Liver (tissue), 9 donors: ENCODE measurements around the gene SRGAP3. TPM values are rescaled to one million over a fixed set of nuclear protein-coding genes. Genes with fewer than 3 reads are reported as not detected.

Source experiments
- DNase-seq: peaks from one replicate; pipeline ENCODE4 v3.0.0-alpha.2; 2017; ENCODE audit warnings: low spot score
- H3K27ac ChIP-seq, 2 donors: one replicate each; pipeline ENCODE4 v1.7.0; 2013; ENCODE audit warnings: inconsistent platforms in 2 of 2, low read length in 2 of 2, control low read depth in 1 of 2, low read depth in 1 of 2, mild to moderate bottlenecking in 1 of 2
- H3K27me3 ChIP-seq, 4 donors: one replicate each; pipeline versions ENCODE4 v1.6.1 to v1.7.0; 2013; ENCODE audit warnings: low read length in 3 of 4, inconsistent platforms in 1 of 4, mild to moderate bottlenecking in 1 of 4, moderate library complexity in 1 of 4; ENCODE audit not compliant: control insufficient read depth in 4 of 4, insufficient read depth in 4 of 4
- H3K36me3 ChIP-seq, 4 donors: one replicate each; pipeline versions ENCODE4 v1.6.1 to v1.7.0; 2013; ENCODE audit warnings: low read length in 3 of 4, mild to moderate bottlenecking in 3 of 4, low read depth in 1 of 4, moderate library complexity in 1 of 4; ENCODE audit not compliant: control insufficient read depth in 4 of 4, insufficient read depth in 3 of 4
- H3K4me1 ChIP-seq, 4 donors: one replicate each; pipeline versions ENCODE4 v1.6.1 to v1.7.0; 2013; ENCODE audit warnings: low read length in 3 of 4, mild to moderate bottlenecking in 3 of 4, moderate library complexity in 1 of 4; ENCODE audit not compliant: control insufficient read depth in 4 of 4, insufficient read depth in 4 of 4
- H3K4me3 ChIP-seq, 3 donors: one replicate each; pipeline versions ENCODE4 v1.6.1 to v1.7.0; 2013; ENCODE audit warnings: low read length in 3 of 3, control low read depth in 1 of 3, low read depth in 1 of 3, mild to moderate bottlenecking in 1 of 3
- H3K9ac ChIP-seq, 2 donors: one replicate each; pipeline ENCODE4 v1.7.0; 2013; ENCODE audit warnings: low read length in 2 of 2, mild to moderate bottlenecking in 2 of 2, moderate library complexity in 2 of 2, control low read depth in 1 of 2, low read depth in 1 of 2
- H3K9me3 ChIP-seq, 4 donors: one replicate each; pipeline versions ENCODE4 v1.6.1 to v1.7.0; 2013; ENCODE audit warnings: low read length in 3 of 4; ENCODE audit not compliant: control insufficient read depth in 4 of 4
- EGR1 ChIP-seq, 2 donors: IDR thresholded peaks; 2 replicates each; pipeline ENCODE4 v1.6.1; 2016 to 2018; ENCODE audit warnings: antibody characterized with exemption in 2 of 2, low read depth in 2 of 2
- FOXA1 ChIP-seq: IDR thresholded peaks from 2 replicates; pipeline ENCODE4 v1.6.1; 2016; ENCODE audit warnings: antibody characterized with exemption
- FOXA2 ChIP-seq: IDR thresholded peaks from 2 replicates; pipeline ENCODE4 v1.6.1; 2016; ENCODE audit warnings: antibody characterized with exemption
- GABPA ChIP-seq, 2 donors: IDR thresholded peaks in 1 of 2; conservative IDR thresholded peaks in 1 of 2; 2 replicates each; pipeline ENCODE4 v1.6.1; 2016; ENCODE audit warnings: antibody characterized with exemption in 2 of 2, mild to moderate bottlenecking in 1 of 2, moderate library complexity in 1 of 2
- HNF4A ChIP-seq, 2 donors: conservative IDR thresholded peaks; 2 replicates each; pipeline ENCODE4 v1.6.1; 2016; ENCODE audit warnings: antibody characterized with exemption in 2 of 2, mild to moderate bottlenecking in 2 of 2
- HNF4G ChIP-seq: IDR thresholded peaks from 2 replicates; pipeline ENCODE4 v1.6.1; 2016; ENCODE audit warnings: antibody characterized with exemption
- JUND ChIP-seq, 2 donors: IDR thresholded peaks; 2 replicates each; pipeline ENCODE4 v1.6.1; 2016; ENCODE audit warnings: antibody characterized with exemption in 2 of 2
- NR2F2 ChIP-seq: IDR thresholded peaks from 2 replicates; pipeline ENCODE4 v1.6.1; 2016; ENCODE audit warnings: antibody characterized with exemption
- RXRA ChIP-seq, 2 donors: IDR thresholded peaks; 2 replicates each; pipeline ENCODE4 v1.6.1; 2017 to 2018; ENCODE audit warnings: antibody characterized with exemption in 2 of 2, mild to moderate bottlenecking in 1 of 2
- SP1 ChIP-seq: IDR thresholded peaks from 2 replicates; pipeline ENCODE4 v1.6.1; 2018; ENCODE audit warnings: antibody characterized with exemption, mild to moderate bottlenecking
- TAF1 ChIP-seq: conservative IDR thresholded peaks from 2 replicates; pipeline ENCODE4 v1.6.1; 2016; ENCODE audit warnings: antibody characterized with exemption, mild to moderate bottlenecking
- YY1 ChIP-seq: IDR thresholded peaks from 2 replicates; pipeline ENCODE4 v1.6.1; 2016; ENCODE audit warnings: antibody characterized with exemption, mild to moderate bottlenecking
- WGBS: extraction: QIAGEN DNeasy Blood & Tissue Kit; methylation state at CpG from one replicate; pipeline ENCODE4 v1.1.7; 2013; 5-methylcytosine and 5-hydroxymethylcytosine counted together
- polyA plus RNA-seq, 2 donors: library from polyadenylated mRNA; stranded (reverse) in 1 of 2; unstranded in 1 of 2; fragments of 200-250 nt in 1 of 2; fragments of >200 nt in 1 of 2; fragmentation: Nextera tagmentation in 1 of 2; extraction: Ambion mirVana in 1 of 2; gene quantifications; one replicate each; pipeline versions ENCODE4 v1.2.1 to v1.2.3, GENCODE V29; 2013 to 2015
- total RNA-seq, 2 donors: library from RNA; depleted of rRNA; stranded (reverse); fragments of >200 nt; gene quantifications; one replicate each; pipeline ENCODE4 v1.2.3, GENCODE V29; 2014
- TF ChIP-seq, protein P1 (sequence below): IDR thresholded peaks from 2 replicates; pipeline ENCODE4 v1.6.1; 2016; ENCODE audit warnings: antibody characterized with exemption
- TF ChIP-seq, protein P2 (sequence below): IDR thresholded peaks from 2 replicates; pipeline ENCODE4 v1.6.1; 2016; ENCODE audit warnings: antibody characterized with exemption, mild to moderate bottlenecking
- TF ChIP-seq, protein P3 (sequence below): IDR thresholded peaks from 2 replicates; pipeline ENCODE4 v1.6.1; 2016; ENCODE audit warnings: antibody characterized with exemption
- TF ChIP-seq, protein P4 (sequence below): fragments of 150-350 bp; IDR thresholded peaks from 2 replicates; pipeline ENCODE4 v1.5.1; 2017; ENCODE audit warnings: improper control_type of control experiment, low read depth, low read length; ENCODE audit not compliant: missing input control
- TF ChIP-seq, protein P5 (sequence below): IDR thresholded peaks from 2 replicates; pipeline ENCODE4 v1.6.1; 2016; ENCODE audit warnings: antibody characterized with exemption
- donor health status: healthy.
- donor health status: healthy.
- donor health status: healthy.
- donor health status: healthy.
- donor health status: healthy.

SRGAP3 gene
- total and polyA plus RNA-seq, 4 donors = 0.61 to 4.2 (median 1.6) TPM

DNA sequence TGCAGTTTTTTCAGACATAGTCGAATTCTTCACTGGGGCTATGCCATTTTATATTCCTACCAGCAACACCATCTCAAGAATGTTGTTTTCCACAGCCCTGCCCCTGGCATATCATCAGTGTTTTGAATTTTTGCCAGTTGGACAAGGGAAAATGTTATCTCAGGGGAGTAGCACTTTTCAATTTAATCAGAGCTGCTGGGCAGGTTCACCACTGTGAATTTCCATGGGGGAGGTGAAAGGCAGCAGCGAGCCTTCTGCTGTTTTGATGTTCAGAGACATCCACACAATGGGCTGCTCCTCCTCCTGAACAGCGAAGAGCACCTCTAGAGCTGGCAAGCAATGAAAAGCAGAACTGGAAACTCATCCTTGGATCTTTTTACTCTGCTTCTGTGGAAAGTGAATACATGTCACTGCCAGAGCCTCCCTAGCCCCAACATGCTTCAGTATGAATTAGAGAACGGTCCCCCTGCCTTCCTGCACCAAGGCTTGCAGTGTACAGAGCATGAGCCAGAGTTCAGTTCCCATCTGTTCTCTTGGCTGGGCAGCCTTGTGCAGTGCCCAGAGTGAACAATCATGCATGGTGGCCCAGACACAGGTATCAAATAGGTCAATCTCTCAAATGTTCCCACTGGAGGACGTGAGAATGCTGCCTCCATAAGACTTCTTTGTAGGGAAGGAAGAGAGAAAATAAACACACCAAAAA, 230.0 kb downstream of the SRGAP3 start:
- Histone ChIP-seq H3K27me3 (no peaks in the 10 kb centered on the region), H3K4me1 (no peaks in the 10 kb centered on the region), H3K36me3 (no peaks in the 10 kb centered on the region), H3K9ac (no peak overlapping the region), H3K4me3 (no peak overlapping the region), H3K9me3 (no peaks in the 10 kb centered on the region), H3K27ac (no peak overlapping the region)
- DNase-seq = no peak
- TF ChIP-seq FOXA2 (no peak), RXRA (IDR thresholded peaks at IDR 0.05) (no peak), YY1 (no peak), SP1 (no peak), EGR1 (IDR thresholded peaks at IDR 0.05; ENCODE audit: low read depth in 2 of 2) (no peak), NR2F2 (no peak), HNF4G (no peak), JUND (IDR thresholded peaks at IDR 0.05) (no peak), TAF1 (no peak), HNF4A (conservative IDR thresholded peaks at IDR 0.05) (no peak), FOXA1 (no peak), GABPA (IDR thresholded peaks at IDR 0.05 in 1 of 2, conservative IDR thresholded peaks at IDR 0.05 in 1 of 2) (no peak)
- TF ChIP-seq, protein P1, sequence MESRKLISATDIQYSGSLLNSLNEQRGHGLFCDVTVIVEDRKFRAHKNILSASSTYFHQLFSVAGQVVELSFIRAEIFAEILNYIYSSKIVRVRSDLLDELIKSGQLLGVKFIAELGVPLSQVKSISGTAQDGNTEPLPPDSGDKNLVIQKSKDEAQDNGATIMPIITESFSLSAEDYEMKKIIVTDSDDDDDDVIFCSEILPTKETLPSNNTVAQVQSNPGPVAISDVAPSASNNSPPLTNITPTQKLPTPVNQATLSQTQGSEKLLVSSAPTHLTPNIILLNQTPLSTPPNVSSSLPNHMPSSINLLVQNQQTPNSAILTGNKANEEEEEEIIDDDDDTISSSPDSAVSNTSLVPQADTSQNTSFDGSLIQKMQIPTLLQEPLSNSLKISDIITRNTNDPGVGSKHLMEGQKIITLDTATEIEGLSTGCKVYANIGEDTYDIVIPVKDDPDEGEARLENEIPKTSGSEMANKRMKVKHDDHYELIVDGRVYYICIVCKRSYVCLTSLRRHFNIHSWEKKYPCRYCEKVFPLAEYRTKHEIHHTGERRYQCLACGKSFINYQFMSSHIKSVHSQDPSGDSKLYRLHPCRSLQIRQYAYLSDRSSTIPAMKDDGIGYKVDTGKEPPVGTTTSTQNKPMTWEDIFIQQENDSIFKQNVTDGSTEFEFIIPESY = no peak
- TF ChIP-seq, protein P2, sequence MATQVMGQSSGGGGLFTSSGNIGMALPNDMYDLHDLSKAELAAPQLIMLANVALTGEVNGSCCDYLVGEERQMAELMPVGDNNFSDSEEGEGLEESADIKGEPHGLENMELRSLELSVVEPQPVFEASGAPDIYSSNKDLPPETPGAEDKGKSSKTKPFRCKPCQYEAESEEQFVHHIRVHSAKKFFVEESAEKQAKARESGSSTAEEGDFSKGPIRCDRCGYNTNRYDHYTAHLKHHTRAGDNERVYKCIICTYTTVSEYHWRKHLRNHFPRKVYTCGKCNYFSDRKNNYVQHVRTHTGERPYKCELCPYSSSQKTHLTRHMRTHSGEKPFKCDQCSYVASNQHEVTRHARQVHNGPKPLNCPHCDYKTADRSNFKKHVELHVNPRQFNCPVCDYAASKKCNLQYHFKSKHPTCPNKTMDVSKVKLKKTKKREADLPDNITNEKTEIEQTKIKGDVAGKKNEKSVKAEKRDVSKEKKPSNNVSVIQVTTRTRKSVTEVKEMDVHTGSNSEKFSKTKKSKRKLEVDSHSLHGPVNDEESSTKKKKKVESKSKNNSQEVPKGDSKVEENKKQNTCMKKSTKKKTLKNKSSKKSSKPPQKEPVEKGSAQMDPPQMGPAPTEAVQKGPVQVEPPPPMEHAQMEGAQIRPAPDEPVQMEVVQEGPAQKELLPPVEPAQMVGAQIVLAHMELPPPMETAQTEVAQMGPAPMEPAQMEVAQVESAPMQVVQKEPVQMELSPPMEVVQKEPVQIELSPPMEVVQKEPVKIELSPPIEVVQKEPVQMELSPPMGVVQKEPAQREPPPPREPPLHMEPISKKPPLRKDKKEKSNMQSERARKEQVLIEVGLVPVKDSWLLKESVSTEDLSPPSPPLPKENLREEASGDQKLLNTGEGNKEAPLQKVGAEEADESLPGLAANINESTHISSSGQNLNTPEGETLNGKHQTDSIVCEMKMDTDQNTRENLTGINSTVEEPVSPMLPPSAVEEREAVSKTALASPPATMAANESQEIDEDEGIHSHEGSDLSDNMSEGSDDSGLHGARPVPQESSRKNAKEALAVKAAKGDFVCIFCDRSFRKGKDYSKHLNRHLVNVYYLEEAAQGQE = no peak
- TF ChIP-seq, protein P3, sequence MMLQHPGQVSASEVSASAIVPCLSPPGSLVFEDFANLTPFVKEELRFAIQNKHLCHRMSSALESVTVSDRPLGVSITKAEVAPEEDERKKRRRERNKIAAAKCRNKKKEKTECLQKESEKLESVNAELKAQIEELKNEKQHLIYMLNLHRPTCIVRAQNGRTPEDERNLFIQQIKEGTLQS = no peak
- TF ChIP-seq, protein P4, sequence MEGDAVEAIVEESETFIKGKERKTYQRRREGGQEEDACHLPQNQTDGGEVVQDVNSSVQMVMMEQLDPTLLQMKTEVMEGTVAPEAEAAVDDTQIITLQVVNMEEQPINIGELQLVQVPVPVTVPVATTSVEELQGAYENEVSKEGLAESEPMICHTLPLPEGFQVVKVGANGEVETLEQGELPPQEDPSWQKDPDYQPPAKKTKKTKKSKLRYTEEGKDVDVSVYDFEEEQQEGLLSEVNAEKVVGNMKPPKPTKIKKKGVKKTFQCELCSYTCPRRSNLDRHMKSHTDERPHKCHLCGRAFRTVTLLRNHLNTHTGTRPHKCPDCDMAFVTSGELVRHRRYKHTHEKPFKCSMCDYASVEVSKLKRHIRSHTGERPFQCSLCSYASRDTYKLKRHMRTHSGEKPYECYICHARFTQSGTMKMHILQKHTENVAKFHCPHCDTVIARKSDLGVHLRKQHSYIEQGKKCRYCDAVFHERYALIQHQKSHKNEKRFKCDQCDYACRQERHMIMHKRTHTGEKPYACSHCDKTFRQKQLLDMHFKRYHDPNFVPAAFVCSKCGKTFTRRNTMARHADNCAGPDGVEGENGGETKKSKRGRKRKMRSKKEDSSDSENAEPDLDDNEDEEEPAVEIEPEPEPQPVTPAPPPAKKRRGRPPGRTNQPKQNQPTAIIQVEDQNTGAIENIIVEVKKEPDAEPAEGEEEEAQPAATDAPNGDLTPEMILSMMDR = no peak
- TF ChIP-seq, protein P5, sequence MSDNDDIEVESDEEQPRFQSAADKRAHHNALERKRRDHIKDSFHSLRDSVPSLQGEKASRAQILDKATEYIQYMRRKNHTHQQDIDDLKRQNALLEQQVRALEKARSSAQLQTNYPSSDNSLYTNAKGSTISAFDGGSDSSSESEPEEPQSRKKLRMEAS = no peak
- 86% methylated on average over 5 of the region's 5 CpGs for whole genome bisulfite sequencing
